ENCODE measurements around the gene ACAP2. TPM values are rescaled to one million over a fixed set of nuclear protein-coding genes. Genes with fewer than 3 reads are reported as not detected.

ACAP2 gene
- total RNA-seq, 4 donors from 2014 or later = 53.5 to 69.8 (median 62.5) TPM

DNA sequence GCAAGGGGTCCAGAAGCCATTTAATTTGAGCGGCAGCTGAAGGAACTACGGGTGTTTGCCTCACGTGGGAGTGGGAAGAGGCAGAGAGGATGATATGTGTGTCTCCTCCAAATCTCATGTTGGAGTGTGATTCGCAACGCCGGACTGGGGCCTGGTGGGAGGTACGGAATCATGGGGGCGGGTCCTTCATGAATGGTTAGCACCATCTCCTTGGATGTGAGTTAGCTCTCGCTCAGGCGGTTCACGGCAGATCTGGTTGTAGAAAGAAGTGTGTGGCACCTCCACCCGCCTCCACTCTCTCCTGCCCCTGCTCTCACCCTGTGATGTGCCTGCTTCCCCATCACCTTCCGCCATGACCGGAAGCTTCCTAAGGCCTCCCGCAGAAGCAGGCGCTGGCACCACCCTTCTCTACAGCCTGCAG lies 197.3 kb downstream of the ACAP2 start:
- Histone ChIP-seq H3K36me3 (peaks cover 0 to 33% (median 0%) of the 10 kb centered on the region in 3 donors), H3K27me3 (no peaks in the 10 kb centered on the region), H3K4me1 (peaks cover 0 to 2% (median 0%) of the 10 kb centered on the region in 4 donors), H3K9me3 (no peaks in the 10 kb centered on the region), H3K4me3 (no peak overlapping the region), H3K27ac (no peak overlapping the region)
- DNase-seq (ENCODE audit: low spot score in 2 of 2) = no peak
- TF ChIP-seq, protein P1, sequence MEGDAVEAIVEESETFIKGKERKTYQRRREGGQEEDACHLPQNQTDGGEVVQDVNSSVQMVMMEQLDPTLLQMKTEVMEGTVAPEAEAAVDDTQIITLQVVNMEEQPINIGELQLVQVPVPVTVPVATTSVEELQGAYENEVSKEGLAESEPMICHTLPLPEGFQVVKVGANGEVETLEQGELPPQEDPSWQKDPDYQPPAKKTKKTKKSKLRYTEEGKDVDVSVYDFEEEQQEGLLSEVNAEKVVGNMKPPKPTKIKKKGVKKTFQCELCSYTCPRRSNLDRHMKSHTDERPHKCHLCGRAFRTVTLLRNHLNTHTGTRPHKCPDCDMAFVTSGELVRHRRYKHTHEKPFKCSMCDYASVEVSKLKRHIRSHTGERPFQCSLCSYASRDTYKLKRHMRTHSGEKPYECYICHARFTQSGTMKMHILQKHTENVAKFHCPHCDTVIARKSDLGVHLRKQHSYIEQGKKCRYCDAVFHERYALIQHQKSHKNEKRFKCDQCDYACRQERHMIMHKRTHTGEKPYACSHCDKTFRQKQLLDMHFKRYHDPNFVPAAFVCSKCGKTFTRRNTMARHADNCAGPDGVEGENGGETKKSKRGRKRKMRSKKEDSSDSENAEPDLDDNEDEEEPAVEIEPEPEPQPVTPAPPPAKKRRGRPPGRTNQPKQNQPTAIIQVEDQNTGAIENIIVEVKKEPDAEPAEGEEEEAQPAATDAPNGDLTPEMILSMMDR (IDR thresholded peaks at IDR 0.05) = no peak
- no peak for TF ChIP-seq EP300 (IDR thresholded peaks at IDR 0.05)
- TF ChIP-seq POLR2A (IDR thresholded peaks at IDR 0.05) = no peak
- WGBS, 2 donors = 92 to 93% methylated on average over 16 of the region's 16 CpGs

GRCh38 chr3:195241592-195242355 lies 201.0 kb downstream of the ACAP2 start:
- no peak for DNase-seq (ENCODE audit: low spot score in 2 of 2)
- H3K27ac ChIP-seq = no peak overlapping the region
- WGBS, 2 donors = 91 to 95% methylated on average over 12 of the region's 12 CpGs

GRCh38 chr3:195240939-195241338 lies 201.9 kb downstream of the ACAP2 start:
- Histone ChIP-seq H3K9me3 (peaks cover 0 to 7% (median 0%) of the 10 kb centered on the region in 4 donors), H3K4me1 (peaks cover 0 to 11% (median 0%) of the 10 kb centered on the region in 4 donors), H3K27ac (no peak overlapping the region), H3K27me3 (no peaks in the 10 kb centered on the region), H3K36me3 (peaks cover 0 to 26% (median 0%) of the 10 kb centered on the region in 3 donors), H3K4me3 (no peak overlapping the region)
- 83 to 92% methylated on average over 6 of the region's 6 CpGs for WGBS, 2 donors
- TF ChIP-seq EP300 (IDR thresholded peaks at IDR 0.05) (no peak), POLR2A (IDR thresholded peaks at IDR 0.05) (no peak)
- TF ChIP-seq, protein P1 (IDR thresholded peaks at IDR 0.05) = no peak
- DNase-seq (ENCODE audit: low spot score in 2 of 2) = no peak

More at GRCh38 chr3:195241592-195242355, 201.0 kb downstream of the ACAP2 start:
- peaks cover 0 to 28% (median 0%) of the 10 kb centered on the region in 3 donors for H3K36me3 ChIP-seq
- peaks cover 0 to 11% (median 0%) of the 10 kb centered on the region in 4 donors for H3K4me1 ChIP-seq
- TF ChIP-seq POLR2A (IDR thresholded peaks at IDR 0.05) = no peak
- TF ChIP-seq, protein P1 (IDR thresholded peaks at IDR 0.05) = no peak
- TF ChIP-seq EP300 (IDR thresholded peaks at IDR 0.05) = no peak
- H3K9me3 ChIP-seq = peaks cover 0 to 6% (median 0%) of the 10 kb centered on the region in 4 donors
- H3K4me3 ChIP-seq = no peak overlapping the region
- H3K27me3 ChIP-seq = no peaks in the 10 kb centered on the region

DNA sequence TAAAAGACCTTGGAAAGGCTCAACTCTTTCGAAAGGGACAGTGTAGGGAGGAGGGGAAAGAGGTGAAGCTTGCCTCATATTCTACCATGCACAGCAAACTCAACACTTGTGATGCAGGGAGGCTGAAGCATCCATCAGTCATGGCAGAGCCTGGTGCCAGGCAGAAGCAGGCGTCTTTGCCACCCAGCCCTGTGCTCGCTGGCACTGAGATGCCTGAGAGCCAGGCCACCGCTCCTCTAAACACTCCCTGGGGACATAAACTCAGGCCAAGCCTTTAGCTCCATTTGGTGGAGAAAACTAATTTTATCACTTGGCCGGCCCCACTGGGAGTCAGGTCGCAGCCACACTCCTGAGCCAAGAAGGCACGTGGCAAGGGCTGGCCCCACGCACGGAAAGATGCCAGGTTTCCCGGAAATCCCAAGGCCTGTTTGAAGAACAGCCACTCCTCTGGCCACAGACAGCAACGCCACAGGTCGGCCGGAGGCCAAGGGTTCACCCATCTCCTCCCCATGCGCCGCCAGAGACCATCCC lies 202.6 kb downstream of the ACAP2 start:
- peaks cover 0 to 22% (median 0%) of the 10 kb centered on the region in 3 donors for H3K36me3 ChIP-seq
- H3K9me3 ChIP-seq = peaks cover 0 to 7% (median 0%) of the 10 kb centered on the region in 4 donors
- H3K27me3 ChIP-seq = no peaks in the 10 kb centered on the region
- TF ChIP-seq POLR2A (IDR thresholded peaks at IDR 0.05) (no peak), EP300 (IDR thresholded peaks at IDR 0.05) (no peak)
- TF ChIP-seq, protein P1 (IDR thresholded peaks at IDR 0.05) = no peak
- 89% methylated on average over 15 of the region's 15 CpGs for WGBS, 2 donors
- no peak for DNase-seq (ENCODE audit: low spot score in 2 of 2)
- H3K27ac ChIP-seq = no peak overlapping the region
- no peak overlapping the region for H3K4me3 ChIP-seq
- peaks cover 0 to 11% (median 0%) of the 10 kb centered on the region in 4 donors for H3K4me1 ChIP-seq

DNA sequence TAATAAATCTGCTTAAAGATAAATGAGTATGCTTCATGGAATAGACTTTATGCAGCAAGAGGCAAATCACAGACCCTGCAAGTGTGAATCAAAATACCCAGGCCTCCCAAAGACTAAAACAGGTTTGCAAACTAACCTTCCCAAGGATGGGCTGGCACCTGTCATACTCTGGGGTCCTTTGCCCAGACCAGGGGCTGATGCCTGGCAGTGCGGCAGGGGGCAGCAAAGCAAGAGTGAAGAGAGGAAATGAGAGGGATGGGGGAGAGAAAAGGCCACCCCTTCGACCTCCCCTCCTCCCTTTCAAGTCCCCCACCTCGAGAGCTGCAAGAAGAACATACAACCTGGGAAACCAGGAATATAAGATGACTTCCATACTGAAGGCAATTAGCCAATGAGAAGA lies 203.7 kb downstream of the ACAP2 start:
- H3K4me3 ChIP-seq = no peak overlapping the region
- H3K27me3 ChIP-seq = no peaks in the 10 kb centered on the region
- DNase-seq (ENCODE audit: low spot score in 2 of 2) = no peak
- H3K36me3 ChIP-seq = peaks cover 0 to 20% (median 0%) of the 10 kb centered on the region in 3 donors
- H3K4me1 ChIP-seq = peaks cover 0 to 11% (median 0%) of the 10 kb centered on the region in 4 donors
- 72 to 81% methylated on average over 3 of the region's 3 CpGs for WGBS, 2 donors
- H3K9me3 ChIP-seq = peaks cover 0 to 7% (median 0%) of the 10 kb centered on the region in 4 donors
- TF ChIP-seq POLR2A (IDR thresholded peaks at IDR 0.05) (no peak), EP300 (IDR thresholded peaks at IDR 0.05) (no peak)
- TF ChIP-seq, protein P1 (IDR thresholded peaks at IDR 0.05) = no peak
- H3K27ac ChIP-seq = no peak overlapping the region

Data from tibial nerve (tissue), 4 donors.